H1 (cell line): ENCODE data around the gene NKD2. TPM values are rescaled to one million over a fixed set of nuclear protein-coding genes. Genes with fewer than 3 reads are reported as not detected.

Experiments
- CTCF ChIA-PET: fragments of 300-600 bp; sonication (Branson Sonifier 250); formaldehyde crosslinking; loops from one replicate; lab custom pipeline; 2021; ENCODE audit not compliant: partially characterized antibody; lab: Charles Lee
- POLR2A ChIA-PET: fragments of 300-600 bp; sonication (Branson Sonifier 250); formaldehyde crosslinking; loops from one replicate; lab custom pipeline; 2021; ENCODE audit warnings: inconsistent platforms; ENCODE audit not compliant: partially characterized antibody; lab: Charles Lee
- DNase-seq, 2 experiments: peaks; one replicate each; pipeline versions ENCODE4 v3.0.0 to v3.0.0-alpha.2; 2010 to 2022; ENCODE audit warnings: low spot score in 2 of 2, low read depth in 1 of 2, mixed read lengths in 1 of 2
- FAIRE-seq: peaks from 2 replicates; lab custom pipeline; 2011; peaks lifted over from hg19 to GRCh38; lab: Jason Lieb, UNC
- H2AFZ ChIP-seq: 2 replicates; pipeline ENCODE4 v1.8.1; 2012; ENCODE audit warnings: low read length, inconsistent platforms
- H2AK5ac ChIP-seq: 2 replicates; pipeline ENCODE4 v1.6.1; 2013; ENCODE audit warnings: low read depth, low read length
- H2BK120ac ChIP-seq: replicated peaks from 2 replicates; pipeline ENCODE3; 2013; ENCODE audit warnings: low read depth, low read length, inconsistent platforms
- H2BK12ac ChIP-seq: 2 replicates; pipeline ENCODE4 v1.6.1; 2013; ENCODE audit warnings: low read depth, low read length
- H2BK15ac ChIP-seq: 2 replicates; pipeline ENCODE4 v1.6.1; 2013; ENCODE audit warnings: low read length
- H2BK20ac ChIP-seq: 2 replicates; pipeline ENCODE4 v1.6.1; 2013; ENCODE audit warnings: low read length
- H2BK5ac ChIP-seq: 2 replicates; pipeline ENCODE4 v1.6.1; 2013; ENCODE audit warnings: low read depth, low read length
- H3K14ac ChIP-seq: 2 replicates; pipeline ENCODE4 v1.6.1; 2013; ENCODE audit warnings: inconsistent platforms; ENCODE audit not compliant: insufficient read length
- H3K18ac ChIP-seq: 2 replicates; pipeline ENCODE4 v1.6.1; 2013; ENCODE audit warnings: low read length; ENCODE audit errors: extremely low read depth
- H3K23ac ChIP-seq: 2 replicates; pipeline ENCODE4 v1.6.1; 2013; ENCODE audit warnings: inconsistent platforms; ENCODE audit not compliant: insufficient read length
- H3K23me2 ChIP-seq: 2 replicates; pipeline ENCODE4 v1.6.1; 2013; ENCODE audit warnings: low read depth, low read length
- H3K27ac ChIP-seq: 2 replicates; pipeline ENCODE4 v1.6.1; 2011; ENCODE audit warnings: low read depth, low read length, inconsistent platforms
- H3K27me3 ChIP-seq, 4 experiments: replicated peaks in 1 of 4; 1 replicate in 1 of 4; 2 replicates in 3 of 4; pipeline versions ENCODE4 v1.6.1 to v1.8.1; 2011 to 2013; ENCODE audit warnings: low read length in 3 of 4, mild to moderate bottlenecking in 3 of 4, inconsistent platforms in 2 of 4, mixed read lengths in 2 of 4, moderate library complexity in 1 of 4; ENCODE audit not compliant: control insufficient read depth in 3 of 4, insufficient read depth in 3 of 4; ENCODE audit errors: extremely low read depth in 1 of 4
- H3K36me3 ChIP-seq, 4 experiments: 2 replicates each; pipeline versions ENCODE4 v1.6.1 to v1.8.1; 2011 to 2013; ENCODE audit warnings: mild to moderate bottlenecking in 4 of 4, low read length in 3 of 4, moderate library complexity in 2 of 4, control low read depth in 1 of 4, inconsistent platforms in 1 of 4; ENCODE audit not compliant: insufficient read depth in 4 of 4, control insufficient read depth in 2 of 4
- H3K4ac ChIP-seq: replicated peaks from 2 replicates; pipeline ENCODE3; 2013; ENCODE audit warnings: low read length, low read depth, mixed read lengths, inconsistent platforms; ENCODE audit not compliant: insufficient read length
- H3K4me1 ChIP-seq, 4 experiments: replicated peaks in 1 of 4; 1 replicate in 1 of 4; 2 replicates in 3 of 4; pipeline versions ENCODE4 v1.6.1 to v1.8.1; 2011 to 2013; ENCODE audit warnings: low read length in 3 of 4, inconsistent platforms in 2 of 4, mixed read lengths in 1 of 4; ENCODE audit not compliant: insufficient read depth in 4 of 4, control insufficient read depth in 3 of 4
- H3K4me2 ChIP-seq, 2 experiments: 2 replicates each; pipeline versions ENCODE4 v1.6.1 to v1.8.1; 2011 to 2013; ENCODE audit warnings: low read depth in 2 of 2, low read length in 2 of 2, control low read depth in 1 of 2, inconsistent platforms in 1 of 2, mild to moderate bottlenecking in 1 of 2; ENCODE audit not compliant: insufficient read depth in 1 of 2
- H3K4me3 ChIP-seq, 4 experiments: fragments of 200-600, 300-600 bp in 1 of 4; sonication (generic), shearing (Covaris generic), sonication (Bioruptor Twin) in 1 of 4; 2 replicates each; pipeline versions ENCODE4 v1.5.1 to v1.8.1; 2011 to 2016; ENCODE audit warnings: low read length in 4 of 4, low read depth in 3 of 4, control low read depth in 2 of 4, inconsistent platforms in 2 of 4, mild to moderate bottlenecking in 2 of 4, mixed read lengths in 1 of 4, moderate library complexity in 1 of 4; ENCODE audit not compliant: insufficient read depth in 2 of 4; ENCODE audit errors: extremely low read depth in 1 of 4
- H3K56ac ChIP-seq: replicated peaks from 2 replicates; pipeline ENCODE3; 2013; ENCODE audit warnings: low read depth, mild to moderate bottlenecking, mixed read lengths, low read length, inconsistent platforms; ENCODE audit not compliant: insufficient read length
- H3K79me1 ChIP-seq: 2 replicates; pipeline ENCODE4 v1.6.1; 2013; ENCODE audit warnings: low read depth, low read length, control low read depth
- H3K79me2 ChIP-seq, 2 experiments: 2 replicates each; pipeline versions ENCODE4 v1.6.1 to v1.8.1; 2012 to 2013; ENCODE audit warnings: low read length in 2 of 2, mild to moderate bottlenecking in 2 of 2, inconsistent platforms in 1 of 2; ENCODE audit not compliant: insufficient read depth in 2 of 2, control insufficient read depth in 1 of 2
- H3K9ac ChIP-seq, 4 experiments: replicated peaks in 1 of 4; 1 replicate in 1 of 4; 2 replicates in 3 of 4; pipeline versions ENCODE4 v1.6.1 to v1.8.1; 2011 to 2013; ENCODE audit warnings: low read depth in 3 of 4, low read length in 3 of 4, control low read depth in 2 of 4, mild to moderate bottlenecking in 2 of 4, moderate library complexity in 2 of 4, inconsistent platforms in 1 of 4; ENCODE audit errors: extremely low read depth in 1 of 4
- H3K9me3 ChIP-seq, 2 experiments: 2 replicates each; pipeline versions ENCODE4 v1.6.1 to v1.8.1; 2012 to 2013; ENCODE audit warnings: mild to moderate bottlenecking in 2 of 2, moderate library complexity in 2 of 2, control low read depth in 1 of 2, inconsistent platforms in 1 of 2, low read depth in 1 of 2, low read length in 1 of 2, mixed read lengths in 1 of 2; ENCODE audit not compliant: insufficient read depth in 2 of 2
- H4K20me1 ChIP-seq, 2 experiments: replicated peaks in 1 of 2; 2 replicates each; pipeline versions ENCODE3 to v1.8.1; 2011 to 2013; ENCODE audit warnings: inconsistent platforms in 2 of 2, low read length in 2 of 2, mild to moderate bottlenecking in 1 of 2; ENCODE audit not compliant: insufficient read depth in 2 of 2, control insufficient read depth in 1 of 2
- H4K5ac ChIP-seq: 2 replicates; pipeline ENCODE4 v1.6.1; 2013; ENCODE audit warnings: low read length, low read depth, mixed read lengths, inconsistent platforms; ENCODE audit not compliant: insufficient read length
- H4K8ac ChIP-seq: 2 replicates; pipeline ENCODE4 v1.8.0; 2013; ENCODE audit warnings: mild to moderate bottlenecking, moderate library complexity, low read length, inconsistent platforms; ENCODE audit not compliant: insufficient read depth; ENCODE audit errors: extremely low read depth
- H4K91ac ChIP-seq: replicated peaks from 2 replicates; pipeline ENCODE3; 2013; ENCODE audit warnings: low read length, mixed read lengths, inconsistent platforms; ENCODE audit not compliant: insufficient read length
- POLR2AphosphoS5 ChIP-seq: IDR thresholded peaks from 2 replicates; pipeline ENCODE4 v1.6.1; 2011; ENCODE audit warnings: low read depth, low read length
- SIN3A ChIP-seq, 2 experiments: IDR thresholded peaks in 1 of 2; conservative IDR thresholded peaks in 1 of 2; 2 replicates each; pipeline ENCODE4 v1.6.1; 2011 to 2012; ENCODE audit warnings: low read length in 2 of 2, improper control_type of control experiment in 1 of 2, low read depth in 1 of 2, mild to moderate bottlenecking in 1 of 2
- WGBS, 2 experiments: shearing (Covaris generic) in 1 of 2; methylation state at CpG; one replicate each; pipeline versions ENCODE4 v1.1.6 to v1.1.7; 2013 to 2015; ENCODE audit warnings: low lambda C conversion rate in 2 of 2, mixed read lengths in 2 of 2, inconsistent platforms in 1 of 2, low coverage in 1 of 2, missing lambda C conversion rate in 1 of 2; ENCODE audit not compliant: insufficient replicate concordance in 2 of 2, insufficient coverage in 1 of 2, insufficient read length in 1 of 2; ENCODE audit errors: extremely low coverage in 1 of 2, missing lambda C conversion rate in 1 of 2; 5-methylcytosine and 5-hydroxymethylcytosine counted together
- polyA plus RNA-seq, 7 experiments: library from polyadenylated mRNA; depleted of rRNA in 3 of 7; stranded (reverse) in 5 of 7; unstranded in 2 of 7; fragments of >200 nt in 5 of 7; fragments of 200-250 nt in 2 of 7; gene quantifications; 1 replicate in 5 of 7; 2 replicates in 1 of 7; 4 replicates in 1 of 7; pipeline versions ENCODE4 v1.2.1 to v1.2.3, GENCODE V29; 2011 to 2013; ENCODE audit warnings: missing spikeins in 2 of 7, mixed read lengths in 2 of 7
- total RNA-seq: library from RNA; stranded (reverse); fragmentation: NEBNext Ultra II Directional; extraction: Animal tissue kit (Norgen Biotek cat#: 25700); gene quantifications from 2 replicates; pipeline ENCODE4 v1.2.1, GENCODE V29; 2021

The NKD2 gene
- total and polyA plus RNA-seq, 2 of the 8 experiments (the other 6 are each of a cell fraction or from before 2014, with no cell fraction given), result 5.5 to 7.9 TPM

- WGBS, 2 experiments, result 41% methylated on average over 11 of the region's 11 CpGs; no CpG with 5 or more reads in 1 of the 2 experiments
- H2AK5ac ChIP-seq, result no peak overlapping the region
- H3K4ac ChIP-seq, result no peak overlapping the region
- no peaks in the 10 kb centered on the region; a peak in 1 of 8 replicates for H3K36me3 ChIP-seq
- H3K9me3 ChIP-seq, result no peaks in the 10 kb centered on the region
- H4K5ac ChIP-seq, result no peak overlapping the region
- H3K4me1 ChIP-seq, result peaks cover 3 to 15% (median 6%) of the 10 kb centered on the region in 4 experiments; a peak in 6 of 7 replicates
- ChIA-PET CTCF (interaction anchor here (0.7 to 7.2 kb wide), 38 partner anchors 9 to 355 kb away, joined by 3 to 71 read pairs (median 4); no protein-coding TSS in a partner anchor), POLR2A (interaction anchor here (0.8 kb wide), 1 partner anchor 19 kb away, joined by 3 read pairs; no protein-coding TSS in a partner anchor)
- H4K8ac ChIP-seq, result no peak overlapping the region
- H3K23ac ChIP-seq, result no peak overlapping the region
- no peak overlapping the region for H2BK15ac ChIP-seq
- peaks cover 3 to 4% of the 10 kb centered on the region in 2 experiments for H4K20me1 ChIP-seq
- no peak overlapping the region for H2AFZ ChIP-seq
- no peak overlapping the region for H2BK5ac ChIP-seq
- H3K79me2 ChIP-seq, result no peaks in the 10 kb centered on the region
- H3K4me3 ChIP-seq, result no peak overlapping the region
- H2BK20ac ChIP-seq, result no peak overlapping the region
- H3K56ac ChIP-seq, result no peak overlapping the region
- no peak overlapping the region for H3K9ac ChIP-seq
- no peak overlapping the region for H3K27ac ChIP-seq
- peak in 1 of 2 experiments; percentile 90 for DNase-seq
- H4K91ac ChIP-seq, result no peak overlapping the region
- peaks cover 3% of the 10 kb centered on the region; the same call in 1 of the 2 replicates for H3K23me2 ChIP-seq
- H3K79me1 ChIP-seq, result no peaks in the 10 kb centered on the region; the same call in 1 of the 2 replicates
- H2BK120ac ChIP-seq, result no peak overlapping the region
- no peak overlapping the region for H3K18ac ChIP-seq
- FAIRE-seq, result peak; percentile 76
- no peak overlapping the region for H3K4me2 ChIP-seq
- no peak overlapping the region for H2BK12ac ChIP-seq
- H3K27me3 ChIP-seq, result peaks cover 14 to 34% (median 30%) of the 10 kb centered on the region in 4 experiments
- H3K14ac ChIP-seq, result no peak overlapping the region
- TF ChIP-seq SIN3A (conservative IDR thresholded peaks at IDR 0.05 in 1 of 2, IDR thresholded peaks at IDR 0.05 in 1 of 2; ENCODE audit: low read depth in 1 of 2, low read length in 2 of 2) (peak in 1 of 2 experiments; percentile 76; a peak in 2 of 4 replicates), POLR2AphosphoS5 (no peak)
These were observed 2.6 kb downstream of the NKD2 start for GRCh38 chr5:1011226-1011631.
